CD4-positive, alpha-beta T cell treated with Interleukin-21 for 1 hour (primary cell): Measurements from ENCODE around the gene OPTC.
"Not testable (repeated sequence)": the region's sequence is repeated elsewhere in the genome, so short reads cannot be mapped to it uniquely, and the experiment has no call there.

Experiments used
- DNase-seq: peaks from one replicate; pipeline ENCODE4 v3.0.0-alpha.2; 2020

Gene OPTC

GRCh38 chr1:203493901-203494300 is at the start of gene OPTC:
TSS of gene OPTC (plus strand) at chr1:203494153. CDS start at chr1:203496006, 1,853 bp downstream.
- no peak for DNase-seq

DNA sequence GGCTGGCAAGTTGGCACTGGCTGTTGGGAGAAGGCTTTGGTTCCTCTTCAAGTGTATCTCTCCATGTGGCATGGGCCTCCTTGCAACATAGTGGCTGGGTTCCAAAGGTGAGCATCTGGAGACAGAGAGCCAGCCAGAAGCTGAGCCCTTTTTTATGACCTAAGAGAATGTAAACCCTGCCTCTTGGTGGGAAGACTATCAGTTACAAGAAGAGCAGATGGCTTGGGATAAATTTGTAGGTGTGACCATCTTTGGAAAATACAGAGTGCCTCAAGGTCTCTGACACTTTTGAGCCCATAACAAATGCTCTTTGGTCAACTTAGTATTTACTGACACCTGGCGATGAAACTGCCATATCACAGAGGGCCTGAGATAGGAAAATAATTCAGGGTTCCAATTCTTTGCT is 49.8 kb upstream of the OPTC start:
- no peak for DNase-seq

DNA sequence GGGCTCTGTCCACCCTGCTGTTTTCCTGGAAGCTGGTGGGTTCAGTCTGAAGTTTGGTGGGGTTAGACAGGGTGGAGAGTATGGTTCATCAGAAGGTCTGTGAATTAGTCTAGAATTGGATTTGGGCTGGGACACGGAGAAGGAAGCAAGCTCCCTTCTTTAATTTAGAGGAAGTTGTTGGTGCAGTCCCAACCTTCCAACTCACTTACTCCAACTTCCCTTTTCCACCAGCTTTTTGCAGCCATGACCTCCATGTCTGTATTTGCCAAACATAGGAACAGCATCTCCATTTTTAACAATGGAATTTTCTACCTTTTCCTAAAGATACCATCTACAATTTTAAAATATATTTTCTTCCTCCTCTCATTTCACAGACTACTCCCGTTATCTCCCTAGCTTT is 46.8 kb upstream of the OPTC start:
- DNase-seq = no peak

- not testable (repeated sequence) for DNase-seq
These were observed 46.4 kb upstream of the OPTC start for GRCh38 chr1:203447598-203447997.

DNA sequence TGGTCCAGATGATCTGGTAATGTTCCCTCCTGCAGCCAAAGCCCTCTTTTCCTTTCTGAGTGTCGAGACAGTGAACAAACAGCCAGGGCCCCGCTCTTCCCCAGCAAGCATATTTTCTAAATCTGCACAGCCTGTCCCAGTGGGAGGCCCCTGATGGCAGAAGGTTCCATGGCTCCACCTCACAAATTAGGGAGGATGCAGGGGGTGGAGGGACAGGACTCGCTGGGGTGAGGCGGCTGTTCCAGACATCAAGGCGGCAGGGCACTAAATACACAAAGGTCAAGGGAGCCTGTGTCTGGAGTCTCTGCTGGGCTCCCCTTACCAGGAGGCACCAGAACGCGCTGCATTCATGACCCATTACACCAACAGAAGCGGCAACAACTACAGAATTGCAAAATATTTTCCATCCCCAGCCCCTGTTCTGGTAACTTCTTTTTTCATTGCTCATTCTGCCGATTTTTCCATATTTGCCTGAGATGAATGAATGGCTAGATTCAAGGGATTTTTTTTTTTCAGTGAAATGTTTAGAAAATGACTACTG is 45.4 kb upstream of the OPTC start:
- DNase-seq = no peak

GRCh38 chr1:203450001-203450400 is 44.0 kb upstream of the OPTC start:
- DNase-seq = no peak

DNA sequence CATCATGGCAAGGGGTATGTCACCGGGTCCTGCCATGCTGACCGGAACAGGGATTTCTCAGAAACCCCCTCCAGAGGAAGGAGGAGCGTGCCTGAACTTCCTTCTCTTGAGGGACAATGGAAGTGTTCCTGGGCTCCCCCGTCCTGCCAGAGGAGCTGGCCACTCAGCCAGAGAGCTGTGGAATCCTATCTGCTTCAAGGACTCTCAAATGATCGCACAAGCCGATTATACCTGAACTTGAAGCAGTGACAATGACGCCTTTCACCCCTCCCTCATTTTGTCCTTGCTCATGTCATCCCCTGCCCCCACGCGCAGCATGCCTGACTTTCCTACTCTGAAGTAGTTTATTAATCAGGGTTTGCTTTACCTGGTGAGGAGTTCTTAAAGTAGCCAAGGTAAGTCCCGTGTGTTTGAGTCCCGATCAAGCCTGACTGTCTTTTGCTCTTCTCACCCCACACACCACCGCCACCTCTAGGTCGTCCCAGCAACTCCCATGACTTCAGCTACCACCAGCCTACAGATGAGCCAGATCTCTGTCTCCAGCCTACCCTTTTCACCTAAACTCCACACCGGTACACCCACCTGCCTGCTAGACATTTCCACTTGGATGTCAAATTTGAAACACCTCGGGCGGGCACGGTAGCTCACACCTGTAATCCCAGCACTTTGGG is 43.3 kb upstream of the OPTC start:
- DNase-seq = no peak

- no peak for DNase-seq
These were observed 41.8 kb upstream of the OPTC start for GRCh38 chr1:203451836-203452784.

DNA sequence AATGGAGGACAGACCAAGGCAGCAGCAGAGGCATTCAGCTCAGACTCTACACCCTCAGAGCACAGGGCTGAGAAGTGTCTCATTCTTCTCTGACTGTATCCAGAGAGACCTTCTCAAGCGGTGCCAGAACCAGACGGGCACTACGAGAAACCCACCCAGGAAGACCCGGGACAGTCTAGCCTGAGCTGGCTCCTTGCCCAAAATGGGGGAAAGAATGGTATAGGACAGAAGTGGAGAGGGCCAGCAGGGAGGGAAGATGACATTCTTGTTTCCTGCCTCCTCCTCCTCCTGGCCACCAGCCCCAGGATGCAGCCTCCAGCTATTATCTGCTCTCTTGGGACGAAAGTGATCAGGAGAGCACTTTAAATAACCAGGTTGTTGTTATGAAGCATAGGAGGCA is 40.9 kb upstream of the OPTC start:
- DNase-seq = no peak

- no peak for DNase-seq
These were observed 40.3 kb upstream of the OPTC start for GRCh38 chr1:203453616-203454015.

DNA sequence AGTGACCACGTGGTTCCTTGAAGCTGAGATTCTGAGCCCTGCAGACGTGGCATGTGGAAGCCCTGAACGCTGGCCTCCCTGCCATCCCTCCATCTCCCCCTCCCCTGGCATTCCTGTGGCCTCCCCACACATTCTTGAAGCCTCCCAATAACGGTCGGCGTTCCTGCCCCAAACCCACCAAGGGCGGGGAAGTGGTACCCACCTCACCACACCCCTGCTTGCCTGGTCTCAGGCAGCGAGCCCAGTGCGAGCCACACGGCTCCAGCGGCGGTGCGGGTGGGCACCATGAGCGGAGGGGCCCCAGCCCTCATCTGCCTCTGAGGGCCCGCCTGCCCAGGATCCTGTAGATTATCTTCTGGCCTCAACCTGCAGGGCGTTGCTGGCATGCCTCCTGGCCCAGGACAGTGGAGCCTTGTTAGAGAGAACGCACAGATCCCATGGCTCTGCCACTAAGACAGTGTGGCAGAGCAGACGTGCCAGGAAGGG is 38.9 kb upstream of the OPTC start:
- DNase-seq = no peak

GRCh38 chr1:203455706-203456105 is 38.2 kb upstream of the OPTC start:
- DNase-seq = no peak

DNA sequence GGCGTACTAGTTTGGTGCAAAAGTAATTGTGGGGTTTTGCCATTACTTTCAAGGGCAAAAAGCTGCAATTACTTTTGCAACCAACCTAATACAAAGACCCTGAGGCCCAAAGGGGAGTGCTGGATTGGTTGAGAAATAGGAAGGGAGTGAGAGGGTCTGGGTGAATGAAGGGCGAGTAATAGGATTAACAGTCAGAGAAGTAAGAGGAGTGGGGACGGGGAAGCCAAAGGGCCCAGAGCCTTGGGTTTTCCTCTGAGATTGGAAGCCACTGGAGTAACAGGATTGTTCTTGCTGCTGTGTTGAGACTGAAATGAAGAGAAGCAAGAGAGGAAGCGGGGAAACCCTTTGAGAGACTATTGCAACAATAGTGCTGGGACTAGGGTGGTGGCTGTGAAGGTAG is 37.4 kb upstream of the OPTC start:
- DNase-seq = no peak

- DNase-seq = no peak
These were observed 35.9 kb upstream of the OPTC start for GRCh38 chr1:203458078-203458477.

GRCh38 chr1:203459671-203460201 is 34.2 kb upstream of the OPTC start:
- no peak for DNase-seq

DNA sequence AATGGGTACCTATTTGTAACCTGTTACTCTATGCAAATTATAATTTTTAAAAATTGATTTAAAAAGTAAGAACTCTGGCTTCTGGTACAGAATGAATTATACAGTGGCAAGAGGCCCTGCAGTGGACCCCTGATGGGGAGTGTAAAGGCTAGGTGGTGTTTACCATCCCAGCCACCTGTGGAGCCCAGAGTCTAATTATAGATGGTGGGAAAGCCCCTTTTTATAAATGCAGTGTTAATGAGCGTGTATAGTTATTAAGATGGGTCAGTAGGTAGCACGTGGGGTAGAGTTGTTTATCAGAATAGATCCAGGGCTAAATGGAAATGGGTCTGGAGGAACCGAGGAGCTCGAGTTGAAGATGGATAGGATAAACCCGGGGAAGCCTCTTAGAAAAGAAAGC is 32.2 kb upstream of the OPTC start:
- no peak for DNase-seq

DNA sequence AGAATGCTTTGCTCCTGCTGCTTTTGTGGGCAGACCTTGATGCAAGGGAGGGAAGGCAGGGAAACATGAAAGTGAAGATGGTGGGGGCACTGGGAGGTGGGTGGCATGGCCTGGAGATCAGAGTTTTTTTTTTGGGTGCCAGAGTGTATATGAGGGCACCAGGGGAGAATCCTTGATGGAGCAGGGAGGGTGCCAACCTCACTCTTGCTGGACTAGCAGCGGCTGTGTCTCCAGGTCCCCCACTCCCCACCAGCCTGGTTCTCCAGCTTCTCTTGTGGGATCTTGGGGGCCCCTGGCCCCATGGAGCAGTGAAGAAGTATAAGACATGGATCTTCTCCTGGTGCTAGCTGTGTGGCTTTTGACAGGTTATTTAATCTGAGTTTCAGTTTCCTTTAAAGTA is 31.8 kb upstream of the OPTC start:
- no peak for DNase-seq

- no peak for DNase-seq
These were observed 31.1 kb upstream of the OPTC start for GRCh38 chr1:203462878-203463277.

GRCh38 chr1:203463469-203464062 is 30.4 kb upstream of the OPTC start:
- DNase-seq = no peak

- no peak for DNase-seq
These were observed 29.7 kb upstream of the OPTC start for GRCh38 chr1:203464226-203464625.

GRCh38 chr1:203464743-203465142 is 29.2 kb upstream of the OPTC start:
- DNase-seq = no peak

DNA sequence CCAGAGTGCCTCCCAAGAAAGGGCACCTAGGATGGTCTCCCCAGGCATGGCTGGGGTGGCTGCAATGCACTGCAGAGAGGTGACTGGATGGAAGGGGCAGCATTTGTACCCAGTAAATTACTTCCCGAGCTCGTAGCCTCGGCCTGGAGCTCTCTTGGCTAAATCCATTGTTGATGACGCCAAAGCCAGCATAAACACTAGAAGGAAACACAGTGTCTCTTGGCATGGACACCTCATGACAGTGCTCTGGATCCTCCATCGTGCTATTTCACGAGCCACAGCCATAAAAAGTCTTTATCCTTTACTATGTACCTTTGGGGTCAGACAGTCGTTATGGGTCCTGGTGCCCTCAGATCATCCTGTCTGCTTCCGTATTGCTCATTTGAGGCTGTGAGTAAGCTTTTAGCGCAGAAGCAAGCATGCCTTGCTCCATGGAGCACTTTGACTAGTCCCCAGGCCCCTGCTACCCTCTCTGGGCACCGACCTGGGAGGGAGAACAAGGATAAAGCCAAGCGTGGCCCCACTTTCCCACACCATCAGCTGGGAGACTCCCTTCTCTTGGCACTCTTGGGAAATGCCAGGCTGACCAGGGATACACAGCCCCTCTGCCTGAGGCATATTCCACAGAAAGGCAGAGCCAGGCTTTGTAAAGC is 28.7 kb upstream of the OPTC start:
- DNase-seq = no peak

DNA sequence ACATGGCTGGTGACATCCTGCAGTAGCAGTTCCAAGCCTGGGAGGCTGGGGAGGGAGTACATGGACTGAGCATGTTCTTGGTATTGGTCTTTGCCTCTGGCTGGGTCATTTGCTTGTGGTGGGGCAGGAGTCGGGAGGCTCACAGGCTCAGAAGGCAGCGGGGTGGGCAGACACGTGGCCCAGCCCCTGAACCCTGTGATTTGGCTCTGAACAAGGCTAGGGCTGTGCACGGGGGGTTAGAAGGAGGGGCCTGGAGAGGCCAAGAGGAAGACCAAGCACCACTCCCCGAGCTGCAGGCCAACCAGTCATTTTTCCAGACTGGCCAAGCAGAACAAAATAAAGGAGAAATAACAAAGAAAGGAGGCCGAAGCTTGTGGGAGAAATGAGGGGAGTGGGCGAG is 28.0 kb upstream of the OPTC start:
- DNase-seq = no peak
